SK-N-DZ (cell line): ENCODE results near the gene TP53I13.
A peak's percentile ranks its signal among the peaks of the same experiment; 100 is the strongest.

Experiments used
- DNase-seq: peaks from one replicate; pipeline ENCODE4 v3.0.0-alpha.2; 2015; ENCODE audit warnings: low spot score

The TP53I13 gene

DNA sequence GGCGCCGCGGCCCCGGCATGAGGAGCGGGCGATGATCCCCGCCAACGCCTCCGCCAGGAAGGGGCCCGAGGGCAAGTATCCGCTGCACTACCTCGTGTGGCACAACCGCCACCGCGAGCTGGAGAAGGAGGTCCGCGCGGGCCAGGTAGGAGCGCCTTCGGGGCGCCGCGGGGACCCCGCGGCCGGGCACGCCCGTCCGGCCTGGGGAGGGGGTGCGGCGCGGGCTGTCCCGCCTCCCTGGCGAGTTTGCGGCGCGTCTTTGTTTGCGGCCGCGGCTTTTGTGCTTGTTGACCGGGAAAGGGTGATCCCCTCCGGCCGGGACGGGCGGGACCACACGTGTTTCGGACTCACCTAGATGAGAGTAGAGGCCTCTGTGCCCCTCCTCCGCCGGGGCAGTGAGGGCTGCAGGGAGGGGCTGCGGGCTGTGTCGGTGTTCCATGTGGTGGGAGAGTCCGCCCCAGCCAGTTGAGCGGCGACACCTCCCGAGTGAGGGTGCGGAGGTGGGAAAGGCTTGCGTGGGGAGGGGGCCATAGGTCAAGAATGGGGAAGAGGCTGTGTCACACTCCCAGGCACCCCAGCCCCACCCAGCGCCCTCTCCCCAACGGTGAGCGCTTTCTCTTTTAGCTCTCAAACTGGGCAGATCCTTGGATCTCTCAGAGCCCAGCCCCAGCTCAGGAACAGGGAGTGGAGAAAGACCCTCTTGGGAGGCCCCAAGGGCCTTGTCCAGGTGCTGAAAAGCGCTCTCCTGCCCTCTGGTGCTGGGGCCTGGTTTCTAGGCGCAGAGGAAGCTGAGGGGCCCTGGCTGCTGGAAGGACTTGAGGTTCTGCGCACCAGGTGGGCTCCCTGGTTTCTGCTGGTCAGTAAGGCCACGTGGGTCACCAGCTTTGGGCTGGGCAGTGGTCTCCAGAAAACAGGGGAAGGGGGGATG, 25.4 kb downstream of the TP53I13 start:
- peak; percentile 69 for DNase-seq

DNA sequence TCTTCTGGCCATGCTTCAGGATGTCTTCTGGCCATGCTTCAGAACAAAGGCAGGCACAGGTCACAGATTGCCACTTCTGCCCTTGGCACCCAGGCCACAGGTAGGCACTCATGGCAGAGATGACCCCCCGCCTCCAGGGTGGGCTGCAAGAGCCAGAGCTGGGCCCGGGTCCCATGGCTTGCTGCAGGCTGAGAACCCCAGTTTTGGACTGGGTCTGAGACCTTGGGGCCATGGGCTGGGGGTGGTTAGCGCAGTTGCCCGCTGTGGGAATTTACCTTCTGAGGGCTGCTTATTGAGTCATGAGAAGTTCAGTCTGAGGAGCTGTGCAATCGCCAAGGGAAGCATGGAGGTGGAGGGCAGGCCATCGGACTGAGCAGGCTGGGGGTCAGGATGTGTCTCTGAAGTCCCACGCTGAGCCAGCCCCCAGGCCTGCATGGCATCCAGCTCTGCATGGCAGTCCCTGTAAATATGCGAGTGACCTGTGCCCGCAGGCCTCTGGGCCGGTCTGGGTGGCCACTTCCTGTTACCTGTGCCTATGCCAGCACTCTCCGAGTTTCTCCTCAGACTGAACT, 26.1 kb downstream of the TP53I13 start:
- DNase-seq: no peak

DNA sequence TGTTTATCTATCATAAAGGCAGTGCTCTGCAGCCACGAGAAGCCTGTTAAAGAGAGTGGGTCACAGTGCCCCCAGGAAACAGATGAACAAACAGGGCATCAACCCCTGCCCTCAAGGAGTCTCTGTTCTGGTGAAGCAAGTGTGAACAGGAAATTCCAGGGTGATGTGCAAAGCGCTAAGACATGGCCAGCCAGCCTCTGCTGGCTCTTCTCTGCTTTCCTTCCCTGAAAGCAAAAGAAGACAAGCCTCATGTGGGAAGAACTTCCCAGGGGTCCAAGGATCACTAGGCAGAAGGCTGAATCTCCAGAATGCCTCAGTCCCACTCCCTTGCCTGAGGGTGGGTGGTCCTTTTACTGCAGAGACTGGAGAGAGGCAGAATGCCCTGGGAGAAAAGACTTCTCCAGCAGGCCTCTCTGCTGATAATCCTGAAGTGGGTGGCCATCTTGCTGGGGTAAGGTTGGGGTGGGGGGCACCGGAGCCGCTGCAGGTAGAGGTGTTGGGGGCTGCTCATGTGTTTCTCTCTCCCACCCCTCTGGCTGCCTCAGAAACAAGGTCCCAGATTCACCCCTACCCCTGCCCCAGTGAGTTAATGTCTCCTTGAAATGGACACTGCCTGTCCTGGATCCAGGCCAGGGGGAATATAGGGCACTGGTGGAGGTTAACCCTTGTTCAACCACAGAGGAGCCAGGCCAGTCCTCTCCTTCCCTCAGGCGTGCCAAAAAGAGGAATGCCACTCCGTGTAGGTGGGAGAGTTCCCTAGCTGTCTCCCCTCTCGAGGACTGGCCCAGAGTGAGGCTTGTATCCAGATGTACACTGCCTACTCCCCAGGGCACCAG, 26.8 kb downstream of the TP53I13 start:
- DNase-seq: no peak

DNA sequence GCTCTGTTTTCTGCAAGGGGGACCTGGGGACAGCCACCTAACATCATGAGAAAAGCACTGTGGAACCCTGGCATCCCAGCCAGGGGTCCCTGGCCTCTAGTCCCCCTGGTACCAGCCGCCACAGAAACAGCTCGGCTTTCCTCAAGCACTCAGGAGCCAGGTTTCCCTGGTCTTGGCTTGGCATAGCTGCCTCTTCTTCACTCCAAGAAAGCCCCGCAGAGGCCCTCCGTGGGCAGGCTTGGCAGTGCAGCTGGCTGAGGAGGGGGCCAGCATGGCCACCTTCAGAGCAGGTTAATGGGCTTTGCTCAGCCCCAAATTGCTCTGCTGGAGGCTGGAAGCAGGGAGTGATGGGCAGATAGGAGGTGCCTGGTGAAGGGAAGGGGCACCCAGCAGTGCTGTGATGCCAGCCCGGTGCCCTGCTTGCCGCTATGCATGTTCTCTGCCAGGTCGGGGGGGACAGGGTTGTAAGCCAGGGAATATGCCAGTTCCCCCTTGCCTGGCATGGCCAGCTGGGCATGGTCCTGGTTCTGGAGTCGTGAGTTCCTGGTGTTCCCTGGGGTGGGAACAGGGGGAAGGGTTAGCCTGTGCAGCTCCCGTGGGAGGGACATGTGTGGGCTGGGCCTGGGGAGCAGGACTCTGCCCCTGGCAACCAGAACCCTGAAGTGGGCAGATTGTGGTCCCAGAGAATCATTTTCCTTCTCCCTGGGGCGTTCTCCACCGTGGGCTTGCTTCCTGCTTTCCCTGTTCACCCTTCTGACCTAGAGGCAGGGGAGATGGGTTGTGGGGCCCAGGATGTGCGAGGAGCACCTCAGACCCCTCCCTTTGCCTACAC, 27.7 kb downstream of the TP53I13 start:
- no peak for DNase-seq

DNA sequence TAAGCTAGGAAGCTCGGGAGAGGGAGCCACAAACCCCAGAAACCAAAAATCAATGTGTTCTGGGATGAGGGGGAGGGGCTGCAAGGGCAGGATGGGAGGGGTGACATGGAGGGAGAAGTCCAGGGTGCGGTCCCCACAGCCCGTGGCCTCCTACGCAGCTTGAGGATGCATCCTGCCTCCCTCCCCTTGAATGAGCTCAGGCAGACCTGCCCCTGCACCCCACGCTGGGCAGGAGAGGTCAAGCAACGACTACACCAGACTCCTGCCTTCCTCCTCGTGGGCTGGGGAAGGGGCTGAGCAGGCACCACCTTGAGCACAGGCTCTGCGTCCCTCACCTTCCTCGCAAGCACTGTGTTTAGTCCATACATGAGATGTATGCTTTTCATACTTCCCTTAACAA, 28.3 kb downstream of the TP53I13 start:
- DNase-seq: no peak

DNA sequence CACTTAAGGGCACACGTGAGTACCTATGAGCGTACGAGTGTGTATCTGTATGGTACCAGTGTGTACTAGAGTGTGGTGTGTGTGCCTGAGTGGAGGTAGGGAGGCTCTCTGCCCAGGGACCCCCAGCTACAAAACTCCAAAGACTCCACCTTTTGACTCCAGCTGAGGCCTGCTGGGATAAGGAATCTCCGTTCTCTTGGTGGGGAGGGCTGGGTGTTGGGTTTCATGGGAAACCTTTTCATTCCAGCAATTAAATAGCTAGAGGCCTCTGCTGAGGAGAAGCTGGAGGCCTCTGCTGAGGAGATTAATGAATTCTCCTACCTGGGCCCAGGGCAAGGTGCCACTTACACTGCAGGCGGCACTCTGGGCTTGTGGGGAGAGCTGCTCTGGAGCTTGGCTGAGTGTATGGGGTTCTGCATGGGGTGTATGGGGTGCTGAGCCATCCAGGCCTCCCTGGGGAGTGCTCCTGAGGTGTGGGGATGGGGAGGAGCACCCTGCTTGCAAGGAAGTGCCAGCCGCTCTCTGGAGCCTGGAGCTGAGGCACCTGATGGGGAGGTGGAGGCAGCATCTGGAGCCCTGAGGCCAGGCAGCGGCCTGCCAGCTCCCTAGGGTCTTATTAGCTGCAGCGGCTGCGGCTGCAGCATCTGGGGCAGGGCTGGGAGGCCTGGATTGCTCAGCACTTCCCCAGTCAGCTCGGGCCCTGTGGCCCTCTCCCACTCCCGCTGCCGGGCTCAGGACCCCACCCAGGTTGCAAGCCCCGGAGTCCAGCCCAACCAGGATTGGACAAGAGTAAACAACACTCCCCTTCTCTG, 29.1 kb downstream of the TP53I13 start:
- peak; percentile 59 for DNase-seq

DNA sequence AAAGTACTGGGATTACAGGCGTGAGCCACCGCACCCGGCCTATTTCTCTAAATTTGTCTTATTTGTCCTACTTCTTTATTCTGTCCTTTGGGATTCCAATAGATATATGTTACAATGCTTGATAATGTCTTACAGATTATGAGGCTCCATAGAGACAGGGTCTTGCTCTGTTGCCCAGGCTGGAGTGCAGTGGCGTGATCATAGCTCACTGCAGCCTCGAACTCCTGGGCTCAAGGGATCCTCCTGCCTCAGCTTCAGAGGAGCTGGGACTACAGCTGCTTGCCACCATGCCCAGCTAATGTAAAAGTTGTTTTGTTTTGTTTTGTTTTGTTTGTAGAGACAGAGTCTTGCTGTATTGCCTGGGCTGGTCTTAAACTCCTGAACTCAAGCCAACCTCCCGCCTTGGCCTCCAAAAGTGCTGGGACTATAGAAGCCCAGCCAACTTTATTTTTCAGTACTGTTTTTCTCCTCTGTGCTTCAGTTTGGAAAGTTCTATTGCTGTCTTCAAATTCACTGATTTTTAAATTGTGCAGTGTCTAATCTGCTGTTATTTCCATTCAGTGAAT, 34.7 kb downstream of the TP53I13 start:
- no peak for DNase-seq

DNA sequence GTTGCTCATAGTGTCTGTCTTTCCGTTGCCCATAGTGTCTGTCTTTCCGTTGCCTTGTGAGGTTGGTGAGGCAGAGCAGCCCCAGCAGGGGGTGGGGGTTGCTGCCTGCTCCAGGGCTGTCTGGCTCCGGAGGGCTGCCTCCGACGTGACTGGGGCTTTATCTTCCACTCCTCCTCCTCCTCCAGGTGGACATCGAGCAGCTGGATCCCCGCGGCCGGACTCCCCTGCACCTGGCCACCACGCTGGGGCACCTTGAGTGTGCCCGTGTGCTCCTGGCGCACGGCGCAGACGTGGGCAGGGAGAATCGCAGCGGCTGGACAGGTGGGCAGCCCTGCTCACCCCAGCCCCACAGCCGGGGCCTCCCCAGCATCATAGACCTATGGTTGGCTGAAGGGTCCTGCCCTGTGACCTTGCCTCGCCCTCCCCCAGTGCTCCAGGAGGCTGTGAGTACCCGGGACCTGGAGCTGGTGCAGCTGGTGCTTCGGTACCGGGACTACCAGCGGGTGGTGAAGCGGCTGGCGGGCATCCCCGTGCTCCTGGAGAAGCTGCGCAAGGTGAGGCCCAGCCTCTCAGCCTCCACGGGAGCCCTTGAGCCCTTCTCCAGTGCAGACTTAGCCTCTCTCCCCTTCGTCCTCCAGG, 39.2 kb downstream of the TP53I13 start:
- DNase-seq: no peak

DNA sequence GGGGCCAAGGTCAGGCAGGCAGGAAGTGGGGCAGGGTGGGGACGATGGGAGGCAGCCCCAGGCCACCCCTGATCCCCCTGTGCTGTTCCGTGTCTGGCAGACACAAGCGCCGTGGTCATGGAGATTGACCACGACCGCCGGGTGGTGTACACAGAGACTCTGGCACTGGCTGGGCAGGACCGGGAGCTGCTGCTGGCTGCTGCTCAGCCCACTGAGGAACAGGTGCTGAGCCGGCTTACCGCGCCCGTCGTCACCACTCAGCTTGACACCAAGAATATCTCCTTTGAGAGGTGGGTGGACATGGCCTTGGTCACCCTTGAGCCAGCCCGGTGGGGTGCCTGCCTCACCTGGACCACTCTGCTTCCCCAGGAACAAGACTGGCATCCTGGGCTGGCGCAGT, 40.5 kb downstream of the TP53I13 start:
- DNase-seq: no peak

DNA sequence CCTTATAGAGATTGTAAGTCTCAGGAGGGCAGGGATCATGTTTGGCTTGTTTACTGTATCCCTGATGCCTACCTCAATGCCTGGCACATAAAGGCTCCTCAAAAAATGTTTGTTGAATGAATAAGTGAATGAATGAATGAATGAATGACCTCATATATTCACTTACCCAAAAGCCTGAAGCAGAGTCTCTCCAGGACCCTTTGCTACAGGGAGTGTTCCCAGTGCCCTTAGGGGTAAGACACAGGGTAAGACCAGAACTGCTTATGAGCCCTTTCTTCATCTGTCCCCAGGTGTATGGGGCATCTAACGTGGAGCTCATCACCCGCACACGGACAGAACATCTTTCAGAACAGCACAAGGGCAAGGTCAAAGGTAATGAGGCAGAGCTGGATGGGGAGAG, 41.9 kb downstream of the TP53I13 start:
- no peak for DNase-seq

DNA sequence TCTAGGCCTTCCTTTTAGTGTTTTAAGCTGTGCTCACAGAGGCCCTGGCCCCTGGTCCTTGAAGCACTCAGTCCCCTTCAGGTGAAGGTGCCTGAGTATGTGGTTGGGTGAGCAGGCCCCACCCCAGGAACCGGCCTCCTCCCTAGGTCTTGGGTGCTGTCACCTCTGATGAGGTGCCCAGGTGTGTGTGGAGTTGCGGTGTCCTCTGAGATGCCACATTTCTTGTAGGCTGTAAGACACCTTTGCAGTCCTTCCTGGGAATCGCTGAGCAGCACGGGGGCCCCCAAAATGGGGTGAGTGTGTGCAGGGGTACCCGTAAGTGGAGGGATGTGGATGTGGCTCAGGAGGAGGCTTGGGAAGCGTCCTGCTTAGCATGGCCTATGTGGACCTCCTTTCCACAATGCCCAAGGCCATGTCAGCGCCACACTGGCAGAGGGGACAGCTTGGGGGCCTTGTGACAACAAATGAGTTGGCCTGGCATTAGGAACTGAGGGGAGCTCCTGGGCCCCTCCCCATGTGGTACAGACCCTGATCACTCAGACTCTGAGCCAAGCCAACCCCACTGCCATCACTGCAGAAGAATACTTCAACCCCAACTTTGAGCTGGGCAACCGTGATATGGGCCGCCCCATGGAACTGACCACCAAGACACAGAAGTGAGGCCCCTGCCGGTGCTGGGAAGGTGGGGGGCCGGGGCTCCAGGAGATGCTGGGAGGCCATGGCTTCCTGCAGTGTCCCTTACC, 43.0 kb downstream of the TP53I13 start:
- DNase-seq: no peak

DNA sequence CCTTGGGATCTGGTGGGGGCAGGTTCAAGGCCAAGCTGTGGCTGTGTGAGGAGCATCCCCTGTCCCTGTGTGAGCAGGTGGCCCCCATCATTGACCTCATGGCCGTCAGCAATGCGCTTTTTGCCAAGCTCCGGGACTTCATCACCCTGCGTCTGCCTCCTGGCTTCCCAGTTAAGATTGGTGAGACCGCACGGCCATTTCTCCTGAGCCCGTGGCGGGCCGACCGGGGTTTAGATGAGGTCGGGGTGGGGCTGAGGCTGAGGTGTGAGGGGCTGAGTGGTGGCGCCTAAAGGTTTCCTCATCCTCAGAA, 43.5 kb downstream of the TP53I13 start:
- no peak for DNase-seq

DNA sequence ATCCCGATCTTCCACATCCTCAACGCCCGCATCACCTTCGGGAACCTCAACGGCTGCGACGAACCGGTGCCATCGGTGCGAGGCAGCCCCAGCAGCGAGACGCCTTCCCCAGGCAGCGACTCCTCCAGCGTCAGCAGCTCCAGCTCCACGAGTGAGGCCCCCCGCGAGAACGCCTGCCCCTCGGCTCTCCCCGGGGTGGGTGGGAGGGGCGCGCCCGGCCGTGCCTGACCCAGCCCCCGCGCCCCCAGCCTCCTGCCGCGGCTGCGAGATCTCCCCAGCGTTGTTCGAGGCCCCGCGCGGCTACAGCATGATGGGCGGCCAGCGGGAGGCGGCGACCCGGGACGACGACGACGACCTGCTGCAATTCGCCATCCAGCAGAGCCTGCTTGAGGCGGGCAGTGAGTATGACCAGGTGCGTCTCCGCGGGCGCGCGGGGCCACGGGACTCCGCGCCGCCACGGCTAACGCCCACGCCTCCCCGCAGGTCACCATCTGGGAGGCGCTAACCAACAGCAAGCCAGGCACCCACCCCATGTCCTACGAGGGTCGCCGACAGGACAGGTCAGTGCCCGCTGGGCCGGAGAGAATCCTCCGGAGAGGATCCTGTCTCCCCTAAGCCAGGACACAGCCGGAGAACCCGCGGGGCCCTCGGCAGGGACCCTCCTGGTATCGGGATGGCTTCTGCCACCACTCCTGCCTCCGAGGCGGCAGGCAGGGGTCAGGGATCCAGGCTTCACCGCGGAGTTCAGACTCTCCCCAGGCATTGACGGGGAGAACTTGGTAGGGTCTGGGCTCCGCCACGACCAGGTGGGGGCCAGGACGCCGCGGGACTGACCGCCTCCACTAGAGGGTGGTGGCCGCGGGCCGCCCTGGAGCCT, 44.1 kb downstream of the TP53I13 start:
- no peak for DNase-seq

DNA sequence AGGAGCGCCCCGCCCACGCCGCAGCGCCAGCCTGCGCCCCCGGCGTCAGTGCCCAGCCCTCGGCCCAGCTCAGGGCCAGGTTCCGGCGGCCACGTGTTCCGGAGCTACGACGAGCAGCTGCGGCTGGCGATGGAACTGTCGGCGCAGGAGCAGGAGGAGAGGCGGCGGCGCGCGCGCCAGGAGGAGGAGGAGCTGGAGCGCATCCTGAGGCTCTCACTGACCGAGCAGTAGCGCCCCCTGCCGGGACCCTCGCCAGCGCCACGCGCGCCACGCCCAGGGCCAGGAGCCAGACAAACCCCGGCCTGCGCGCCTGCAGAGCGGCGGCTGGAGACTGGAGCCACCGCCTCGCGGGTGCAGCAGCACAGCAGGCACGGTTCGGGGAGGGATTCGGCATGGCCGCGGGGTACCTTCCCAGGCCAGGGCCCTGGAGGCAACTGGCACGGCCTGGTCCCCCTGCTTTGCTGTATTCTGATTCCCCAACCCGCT, 44.9 kb downstream of the TP53I13 start:
- no peak for DNase-seq

DNA sequence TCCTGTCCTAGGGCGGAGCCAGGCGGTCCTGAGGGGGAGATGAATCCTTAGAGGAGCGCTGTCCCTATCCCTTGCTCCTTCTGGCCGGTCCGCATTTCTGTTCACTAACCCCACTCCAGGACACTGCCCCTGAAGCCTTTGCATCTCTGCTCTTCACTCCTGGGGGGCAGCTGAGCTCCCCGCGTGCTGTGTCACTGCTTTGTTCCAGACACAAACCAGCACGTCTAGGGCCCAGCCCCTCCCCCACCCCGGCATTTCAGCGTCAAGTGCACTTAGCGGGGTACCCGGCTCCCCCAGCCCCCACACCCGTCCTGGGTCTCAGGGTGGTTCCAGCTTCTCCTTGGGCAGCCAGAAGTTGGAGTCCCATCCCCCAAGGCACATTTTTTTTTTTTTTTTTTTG, 45.4 kb downstream of the TP53I13 start:
- DNase-seq: no peak

DNA sequence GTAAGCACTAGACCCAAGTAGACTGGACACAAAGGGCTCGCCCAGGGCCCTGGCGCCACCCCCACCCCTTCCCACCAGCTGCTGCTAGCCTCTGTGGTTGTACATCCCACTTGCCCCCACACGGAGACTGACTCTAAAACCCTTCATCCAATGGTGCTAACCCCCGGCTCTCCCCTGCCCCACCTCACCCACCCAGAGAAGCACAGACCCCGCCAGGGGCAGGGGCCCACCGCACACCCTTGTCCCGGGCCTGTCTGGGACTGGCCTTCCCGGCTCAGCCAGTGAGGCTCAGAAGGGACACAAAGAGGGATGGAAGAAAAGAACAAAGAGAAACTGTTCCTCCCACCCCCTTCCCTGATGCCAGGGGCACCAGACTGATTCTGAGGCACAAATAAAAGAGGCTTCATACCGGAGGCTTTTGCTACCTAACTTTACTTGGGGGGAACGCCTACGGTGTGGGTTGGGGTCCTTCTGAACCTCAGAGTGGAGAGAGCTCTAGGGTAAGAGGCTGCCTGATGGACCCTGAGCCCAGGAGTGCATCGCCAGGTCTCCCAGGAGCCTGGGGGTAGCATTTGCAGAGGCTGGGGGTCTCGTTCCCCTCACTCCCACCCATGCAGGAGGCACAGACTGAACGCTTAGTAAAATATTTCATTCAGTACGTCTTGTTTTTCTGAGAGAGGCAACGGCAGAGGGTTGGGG, 46.0 kb downstream of the TP53I13 start:
- DNase-seq: no peak

DNA sequence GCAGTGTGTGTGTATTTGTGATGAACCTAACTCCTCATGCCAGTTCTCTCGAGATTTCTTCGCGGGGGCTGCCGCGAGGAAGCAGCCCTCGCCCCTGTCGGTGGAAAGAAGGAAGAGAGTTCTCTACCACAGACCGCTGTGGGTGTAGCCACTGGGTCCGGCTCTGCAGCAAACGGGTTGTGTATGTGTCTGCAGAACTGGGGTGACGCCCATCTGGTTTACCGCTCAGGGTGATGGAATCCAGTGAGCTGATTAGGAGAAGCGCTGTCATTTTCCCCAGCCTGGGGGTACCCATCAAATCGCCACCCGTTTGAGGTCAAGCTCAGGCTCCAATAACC, 46.5 kb downstream of the TP53I13 start:
- DNase-seq: no peak
